Omental fat pad (tissue), 4 donors: ENCODE data around the gene GTF3A. TPM values are rescaled to one million over a fixed set of nuclear protein-coding genes. Genes with fewer than 3 reads are reported as not detected.
A peak's percentile ranks its signal among the peaks of the same experiment; 100 is the strongest.

Experiments
- ATAC-seq: fragments of 150-250 bp; one replicate; pipeline ENCODE4 v1.9.1; 2016; ENCODE audit warnings: mild to moderate bottlenecking, moderate library complexity; ENCODE audit not compliant: low FRiP score
- DNase-seq: peaks from one replicate; pipeline ENCODE4 v3.0.0-alpha.2; 2019; ENCODE audit warnings: low spot score
- CTCF ChIP-seq, 3 donors: fragments of 450-650 bp; IDR thresholded peaks; one replicate each; pipeline ENCODE4 v1.5.1; 2016 to 2017; ENCODE audit warnings: antibody characterized with exemption in 3 of 3, mild to moderate bottlenecking in 3 of 3, moderate library complexity in 2 of 3
- total RNA-seq, 4 donors: library from RNA; depleted of rRNA; stranded (reverse); fragments of >200 nt; gene quantifications; one replicate each; pipeline ENCODE4 v1.1.0, GENCODE V29; 2016

GTF3A gene
- total RNA-seq, 4 donors from 2014 or later, result 129 to 170 (median 147) TPM

GRCh38 chr13:27421101-27421871 is 3.1 kb upstream of the GTF3A start:
- no peak for ATAC-seq
- no peak for TF ChIP-seq CTCF (IDR thresholded peaks at IDR 0.05)

GRCh38 chr13:27423333-27423732 is 1.1 kb upstream of the GTF3A start:
- ATAC-seq (no peak), DNase-seq (no peak)
- TF ChIP-seq CTCF (IDR thresholded peaks at IDR 0.05), result no peak

More at GRCh38 chr13:27421101-27421871, 3.1 kb upstream of the GTF3A start:
- no peak for DNase-seq

DNA sequence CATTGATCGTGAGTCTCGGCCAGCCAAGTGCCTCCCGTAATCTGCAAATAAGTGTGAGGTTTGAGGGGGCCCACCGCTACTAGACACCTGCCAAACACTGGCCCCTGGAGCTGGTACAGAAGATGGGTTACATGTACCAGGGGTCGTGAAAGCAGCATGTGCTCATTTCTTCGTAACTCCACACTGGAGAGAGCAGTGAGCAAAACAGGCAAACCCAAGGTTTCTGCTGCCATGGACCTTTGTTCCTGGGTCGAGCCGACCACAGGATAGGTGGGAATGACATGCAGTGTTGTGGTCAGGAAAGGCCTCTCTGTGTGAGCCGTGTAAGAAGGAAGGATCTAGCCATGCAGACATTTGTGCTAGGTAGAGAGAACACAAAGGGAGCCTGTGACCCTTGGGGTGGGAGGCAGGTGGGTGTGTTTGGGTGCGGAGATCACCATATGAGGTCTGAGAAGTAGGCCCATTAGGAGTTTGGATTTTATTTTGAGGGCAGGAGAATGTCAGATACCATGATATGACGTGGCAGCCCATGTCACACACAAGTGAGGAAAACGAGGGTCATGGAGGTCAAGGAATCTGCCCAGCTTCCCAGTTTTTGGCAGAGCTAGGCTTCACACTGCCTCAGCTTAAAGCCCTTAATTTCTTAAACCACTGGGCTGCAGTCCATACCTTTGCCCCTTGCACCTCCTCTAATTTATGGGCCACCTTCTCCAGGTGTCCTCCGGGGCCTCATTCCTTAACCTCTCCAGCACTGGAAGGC is 919 bp downstream of the GTF3A start:
- ATAC-seq (no peak), DNase-seq (no peak)
- no peak for TF ChIP-seq CTCF (IDR thresholded peaks at IDR 0.05)

- no peak for DNase-seq
- ATAC-seq, result peak; percentile 75
- no peak for TF ChIP-seq CTCF (IDR thresholded peaks at IDR 0.05)
Measured at GRCh38 chr13:27425918-27426630, 1.7 kb downstream of the GTF3A start.

- TF ChIP-seq CTCF (IDR thresholded peaks at IDR 0.05), result no peak
- DNase-seq (no peak), ATAC-seq (no peak)
Measured at GRCh38 chr13:27427641-27428040, 3.2 kb downstream of the GTF3A start.

- ATAC-seq, result no peak
- no peak for TF ChIP-seq CTCF (IDR thresholded peaks at IDR 0.05)
- no peak for DNase-seq
Measured at GRCh38 chr13:27428160-27428559, 3.7 kb downstream of the GTF3A start.
